AG08396 (cell line): ENCODE data around the gene PIEZO2.

Source experiments
- DNase-seq: peaks from one replicate; pipeline ENCODE4 v3.0.0; 2012; ENCODE audit warnings: low spot score, mixed read lengths

The PIEZO2 gene

DNA sequence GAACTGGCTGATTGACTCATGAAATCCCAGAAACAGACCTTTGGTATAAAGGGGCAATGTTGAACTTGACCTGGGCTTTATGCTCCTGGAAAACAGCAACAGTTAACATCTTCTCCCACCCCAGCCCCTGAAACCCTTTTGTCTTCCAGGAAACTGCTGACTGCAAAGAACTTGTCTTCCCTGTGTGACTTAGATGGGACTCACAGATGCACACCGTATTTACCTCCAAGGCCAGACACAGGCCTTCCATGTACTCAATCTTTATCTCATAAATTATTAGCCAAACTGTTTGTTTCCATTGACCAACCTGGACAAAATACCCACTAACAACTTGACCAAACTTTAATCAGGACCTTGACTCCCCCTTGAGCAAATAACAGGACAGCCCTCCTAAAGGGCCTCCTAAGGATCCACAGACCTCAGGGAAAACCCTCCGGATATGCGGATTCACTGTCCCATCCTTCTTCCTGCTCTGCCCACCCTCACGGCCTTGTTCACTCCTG, 36.3 kb downstream of the PIEZO2 start:
- no peak for DNase-seq

DNA sequence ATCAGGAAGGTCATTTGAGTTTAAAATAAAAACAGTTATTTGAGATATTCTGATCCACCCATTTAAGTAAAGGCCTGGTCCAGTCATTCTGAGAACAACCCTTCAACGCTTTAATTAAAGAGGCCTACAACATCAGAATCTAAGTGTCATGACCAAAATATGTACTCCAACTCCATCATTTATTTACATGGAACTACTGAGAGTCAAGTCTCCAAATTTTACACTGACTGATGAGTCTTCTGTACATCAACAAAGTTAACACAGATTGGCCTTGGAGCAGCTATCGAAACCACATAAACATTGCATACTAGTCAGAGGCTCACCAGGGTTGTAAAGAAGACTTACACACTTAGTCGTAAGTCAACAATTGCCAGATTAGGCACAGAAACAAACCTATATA, 37.1 kb downstream of the PIEZO2 start:
- no peak for DNase-seq

DNA sequence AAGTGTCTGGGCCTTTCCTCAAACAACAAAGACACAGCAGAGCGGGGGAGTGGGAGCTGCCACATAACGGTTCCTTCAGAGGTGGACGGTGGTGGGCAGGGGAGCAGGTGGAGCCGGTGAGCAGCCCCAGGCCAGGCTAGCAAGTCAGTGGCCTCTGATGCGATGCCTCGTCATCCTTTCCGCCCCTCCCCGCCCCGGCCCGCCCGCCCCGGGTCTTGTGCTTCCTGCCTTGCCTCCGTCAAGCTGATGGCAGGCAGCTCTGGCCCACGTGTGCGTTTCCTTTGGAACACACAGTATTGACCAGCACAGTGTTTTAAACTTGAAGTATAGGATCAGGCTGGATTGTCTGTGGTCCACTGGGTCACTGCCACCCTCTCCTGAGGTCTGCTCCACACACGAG, 38.9 kb downstream of the PIEZO2 start:
- DNase-seq: no peak

DNA sequence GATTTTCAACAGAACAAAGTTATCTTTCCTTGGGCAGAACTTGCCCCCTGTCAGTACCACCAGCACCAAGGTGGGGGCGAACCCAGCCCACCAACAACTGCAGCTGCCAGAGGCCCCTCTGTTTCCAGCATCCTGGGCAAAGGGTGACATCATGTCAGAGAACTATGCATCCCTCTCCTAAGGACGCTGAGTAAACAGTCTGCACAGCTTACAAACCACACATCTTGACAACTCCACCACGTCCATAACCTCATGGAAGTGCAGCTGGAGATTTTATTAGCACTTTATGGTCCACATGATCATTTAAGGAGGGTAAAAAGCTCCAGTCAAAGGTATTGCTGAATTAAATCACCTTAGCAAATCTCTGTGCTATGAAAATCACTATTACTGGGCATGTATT, 40.4 kb downstream of the PIEZO2 start:
- no peak for DNase-seq

DNA sequence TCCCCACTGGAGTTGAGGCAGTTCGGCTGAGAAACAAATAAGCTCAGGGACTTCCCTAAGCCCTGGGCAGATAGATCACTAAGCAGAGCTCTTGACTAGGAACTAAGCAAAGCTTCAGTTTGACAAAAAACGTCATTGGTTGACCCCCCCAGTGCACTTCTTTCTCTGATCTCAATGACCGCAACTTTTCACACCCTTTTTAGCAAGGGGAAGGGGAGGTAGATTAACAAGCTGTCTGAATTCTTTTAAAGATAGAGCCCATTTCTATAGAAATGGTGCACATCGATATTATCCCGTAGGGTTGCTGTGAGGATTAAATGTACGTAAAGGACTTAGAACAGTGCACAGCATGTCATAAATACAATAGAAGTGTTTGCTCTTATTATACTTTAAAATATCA, 42.5 kb downstream of the PIEZO2 start:
- no peak for DNase-seq

DNA sequence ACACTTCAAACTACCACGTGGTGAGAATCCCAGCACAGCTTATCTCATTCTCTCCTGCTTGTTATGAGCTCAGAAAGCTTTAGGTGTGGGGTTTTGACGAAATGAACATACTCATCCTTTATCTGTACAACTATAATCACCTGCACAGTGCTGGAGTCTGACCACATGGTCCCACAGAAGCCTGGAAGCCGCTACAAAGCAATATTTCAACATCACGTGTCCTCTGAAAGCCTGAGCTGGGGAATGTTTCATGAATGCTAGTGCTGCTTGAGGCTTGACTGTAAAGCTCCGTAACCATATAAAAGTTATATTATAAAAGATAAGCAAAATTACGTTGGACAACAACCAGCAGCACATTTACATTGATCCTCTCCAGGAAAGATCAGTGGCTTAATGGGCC, 43.9 kb downstream of the PIEZO2 start:
- no peak for DNase-seq

DNA sequence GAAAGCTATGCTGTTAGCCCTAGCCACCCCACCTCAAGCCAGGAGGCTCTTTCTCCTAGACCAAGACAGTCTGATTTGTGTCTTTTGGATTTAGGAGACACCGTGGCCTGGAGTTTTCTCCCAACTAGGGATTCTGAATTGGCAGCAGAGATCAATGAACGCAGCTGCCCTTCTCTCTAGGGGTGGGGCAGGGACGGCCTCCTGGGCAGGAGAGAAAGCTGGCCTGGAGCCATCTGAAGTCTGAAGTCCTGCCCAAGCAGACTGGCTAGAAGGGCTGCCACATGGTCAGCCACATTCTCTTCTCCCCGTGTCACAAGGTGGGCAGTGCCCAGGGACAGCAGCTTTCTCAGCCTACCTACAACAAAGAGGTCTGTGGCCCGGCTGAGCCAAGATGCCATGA, 45.1 kb downstream of the PIEZO2 start:
- no peak for DNase-seq

DNA sequence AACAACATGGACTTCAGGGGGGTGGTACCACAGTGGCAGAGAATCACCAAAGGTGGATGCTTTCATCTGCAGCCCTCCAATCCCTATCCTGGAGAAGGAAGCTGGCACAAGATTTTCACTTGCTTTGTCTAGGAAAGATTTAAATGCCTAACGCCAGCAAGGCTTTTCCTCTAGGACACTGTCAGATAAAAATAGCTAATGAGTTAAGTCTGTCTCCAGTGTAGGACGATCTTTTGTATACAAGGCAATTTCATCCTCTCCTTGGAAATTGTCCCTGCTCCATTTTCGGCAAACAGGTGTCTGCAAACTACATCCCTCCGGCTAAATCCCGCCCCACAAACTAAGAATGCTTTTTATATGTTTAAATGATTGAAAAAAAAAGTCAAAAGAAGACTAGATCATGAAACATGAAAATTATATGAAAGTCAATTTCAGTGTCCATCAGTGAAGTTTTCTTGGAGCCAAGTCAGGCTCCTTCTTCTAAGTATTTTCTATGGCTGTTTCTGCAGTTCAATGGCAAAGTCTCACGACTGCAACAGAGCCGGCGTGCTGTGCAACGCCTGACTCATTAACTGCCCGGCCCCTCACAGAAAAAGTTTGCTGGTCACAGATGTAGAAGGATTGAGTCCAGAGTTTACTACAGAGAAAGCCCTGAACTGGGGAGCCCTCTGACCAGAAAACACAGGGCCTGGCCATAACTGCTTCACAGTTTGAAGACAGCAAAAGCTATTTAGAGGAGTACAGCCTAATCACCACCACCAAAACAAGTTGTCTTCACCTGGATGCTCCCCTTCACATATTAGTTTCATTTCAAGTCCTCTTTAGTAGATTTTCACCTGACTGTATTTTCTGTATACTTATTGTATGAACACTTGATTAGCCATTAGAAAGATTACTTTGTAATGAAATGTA, 52.3 kb downstream of the PIEZO2 start:
- DNase-seq: no peak

DNA sequence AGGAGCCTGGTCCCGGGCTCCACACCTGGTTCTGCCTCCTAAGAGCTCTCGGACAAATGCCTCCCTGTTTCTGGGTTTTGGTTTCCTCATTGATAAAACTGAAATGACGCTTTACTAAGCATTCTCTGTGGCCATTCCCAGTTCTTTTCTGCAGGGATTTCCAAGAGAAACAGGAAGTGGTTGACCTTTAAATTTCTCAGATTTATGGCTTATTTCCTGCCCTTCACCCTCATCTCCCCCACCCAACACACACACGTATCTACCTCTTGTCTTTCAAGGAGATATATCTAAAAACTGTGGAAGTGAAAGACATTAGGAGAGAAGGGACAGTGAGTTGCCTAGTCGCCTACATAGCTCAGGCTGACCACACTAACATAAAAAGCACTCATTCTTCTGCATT, 53.0 kb downstream of the PIEZO2 start:
- DNase-seq: no peak

DNA sequence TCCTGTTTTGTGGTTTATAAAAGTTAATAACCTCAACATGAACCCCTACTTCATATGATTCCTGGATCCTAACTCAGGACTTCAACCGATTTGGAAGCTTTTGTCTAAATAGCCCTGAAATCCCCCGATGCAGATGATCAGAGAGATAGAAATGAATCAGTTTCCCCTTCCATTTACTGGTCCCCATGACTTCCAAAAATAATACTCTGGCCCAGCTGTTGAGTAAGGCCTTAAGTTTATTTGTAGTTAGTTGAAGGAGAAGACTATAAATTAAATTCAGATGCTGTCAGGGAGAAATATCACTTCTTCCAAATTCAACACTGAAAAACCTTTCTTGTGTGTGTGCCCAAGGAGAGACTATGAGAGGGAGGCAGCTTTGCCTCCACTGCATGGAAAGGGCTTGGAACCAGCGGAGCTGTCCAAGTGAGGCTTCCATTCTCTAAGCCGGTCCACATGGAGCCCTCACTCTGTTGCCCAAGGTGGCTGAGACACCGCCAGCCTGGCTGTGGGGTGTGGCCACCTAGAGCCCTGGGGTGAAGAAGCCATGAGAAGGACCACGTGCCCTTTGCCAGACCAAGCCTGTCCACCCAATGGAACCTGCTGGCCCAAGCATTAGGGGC, 53.6 kb downstream of the PIEZO2 start:
- no peak for DNase-seq

DNA sequence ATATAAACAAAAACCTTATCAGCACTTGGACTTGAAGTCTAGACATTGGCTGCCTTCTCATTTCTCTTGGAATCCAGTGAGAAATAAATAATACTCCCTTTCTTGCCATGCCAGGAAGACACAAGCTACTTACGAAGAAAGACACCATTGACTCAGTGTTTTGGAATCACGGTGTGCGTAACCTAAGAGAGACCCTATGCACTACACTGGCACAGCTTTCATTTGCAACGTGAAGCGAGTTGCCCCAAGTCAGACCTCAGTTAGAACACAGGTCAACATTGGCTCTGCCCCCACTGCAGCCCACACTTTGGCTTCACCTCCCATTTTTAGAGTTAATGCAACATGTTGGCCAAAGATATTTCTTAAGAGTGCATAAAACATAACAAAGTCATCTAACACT, 54.2 kb downstream of the PIEZO2 start:
- no peak for DNase-seq

DNA sequence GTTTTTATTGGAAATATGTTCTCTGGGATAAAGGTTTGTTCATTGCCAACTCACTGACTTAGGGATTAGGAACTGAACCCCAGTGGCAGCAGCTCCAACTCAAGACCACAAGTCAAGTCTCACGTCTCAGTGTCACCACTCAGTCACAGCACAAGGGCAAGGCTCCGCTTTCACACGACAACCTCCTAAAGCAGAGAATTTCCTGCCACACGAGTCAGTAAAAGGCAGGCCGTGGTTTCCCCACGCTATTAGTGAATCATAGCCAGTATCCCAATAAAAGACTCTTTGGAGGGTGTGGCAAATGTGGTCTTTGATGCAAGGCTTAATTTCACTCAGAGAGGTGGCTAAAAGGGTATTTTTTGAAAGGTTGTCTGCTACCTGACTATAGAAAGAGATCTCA, 57.6 kb downstream of the PIEZO2 start:
- DNase-seq: no peak

DNA sequence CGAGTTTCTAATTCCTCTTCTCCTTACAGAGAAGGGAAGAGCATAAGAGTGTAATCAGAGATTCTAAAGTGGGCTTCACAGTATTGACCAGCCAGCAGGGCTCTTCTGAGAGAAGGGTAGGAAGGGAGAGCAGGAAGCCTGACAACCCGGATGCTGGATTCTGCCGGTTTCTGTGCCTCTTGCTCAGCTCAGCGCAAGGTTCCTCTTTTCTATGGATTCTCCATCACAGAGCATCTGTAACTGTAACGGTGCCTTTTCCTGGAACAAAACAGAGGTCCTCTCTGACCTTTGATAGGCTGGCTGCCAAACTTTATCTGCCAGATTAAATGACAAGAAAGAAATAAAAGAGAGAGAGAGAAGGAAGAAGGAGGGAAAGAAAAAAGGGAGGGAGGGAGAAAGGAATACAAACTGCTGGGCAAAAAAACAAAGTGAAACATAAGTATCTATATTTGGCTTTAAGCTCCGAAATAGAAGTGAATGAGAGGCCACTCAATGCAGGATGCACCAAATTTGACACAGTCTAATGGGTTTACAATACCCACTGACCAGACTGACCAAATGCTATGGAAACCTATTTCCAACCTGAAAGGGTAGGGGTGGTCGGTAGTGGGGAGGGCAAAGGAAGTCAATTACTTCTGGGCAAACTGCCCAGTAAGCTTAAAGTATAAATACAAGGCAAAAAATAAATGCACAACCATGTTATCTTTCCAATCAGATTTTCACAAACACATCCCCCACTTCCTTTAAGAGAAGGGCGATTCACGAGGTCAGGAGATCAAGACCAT, 59.2 kb downstream of the PIEZO2 start:
- DNase-seq: no peak

DNA sequence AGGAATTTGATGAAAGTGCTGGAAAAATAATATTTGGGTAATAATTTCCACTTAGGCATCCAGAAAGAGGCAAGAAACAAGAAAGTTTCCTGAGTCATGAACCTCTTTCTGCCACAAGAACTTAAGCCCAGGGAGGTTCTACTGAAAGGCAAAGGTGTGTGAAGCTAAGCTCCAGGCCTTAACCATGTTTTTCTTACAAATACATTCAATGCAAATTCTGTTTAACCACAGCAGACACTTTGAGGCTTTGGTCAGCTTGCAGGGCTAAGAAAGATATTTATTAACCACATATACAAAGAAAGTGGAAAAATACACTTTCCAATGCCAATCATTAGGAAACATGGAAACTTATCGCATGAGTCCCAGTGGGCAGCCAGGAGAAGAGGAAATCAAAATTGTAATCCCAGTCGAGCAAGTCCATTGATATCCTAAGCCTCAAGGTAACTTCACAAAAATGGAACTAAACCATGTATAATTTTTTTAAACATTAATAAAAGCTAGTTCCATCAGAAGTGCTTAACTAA, 68.3 kb downstream of the PIEZO2 start:
- DNase-seq: no peak

DNA sequence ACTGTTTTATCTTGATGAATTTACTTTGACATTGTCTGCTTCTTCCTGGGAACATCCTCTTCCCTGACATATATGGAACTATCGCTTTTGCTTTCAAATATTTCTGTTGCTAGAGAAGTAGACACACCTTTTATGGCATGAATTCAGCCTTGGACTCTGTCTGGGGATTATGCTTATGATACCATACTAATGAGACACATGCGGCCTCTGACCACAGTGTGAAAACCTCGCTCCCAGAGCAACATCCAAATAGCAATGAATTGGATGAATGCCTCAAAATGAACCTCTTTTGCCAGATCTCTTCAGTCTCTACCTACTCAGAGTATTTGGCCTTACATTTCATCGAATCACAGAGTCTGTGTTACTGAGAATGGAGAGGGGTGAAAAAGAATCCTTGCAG, 70.9 kb downstream of the PIEZO2 start:
- no peak for DNase-seq

DNA sequence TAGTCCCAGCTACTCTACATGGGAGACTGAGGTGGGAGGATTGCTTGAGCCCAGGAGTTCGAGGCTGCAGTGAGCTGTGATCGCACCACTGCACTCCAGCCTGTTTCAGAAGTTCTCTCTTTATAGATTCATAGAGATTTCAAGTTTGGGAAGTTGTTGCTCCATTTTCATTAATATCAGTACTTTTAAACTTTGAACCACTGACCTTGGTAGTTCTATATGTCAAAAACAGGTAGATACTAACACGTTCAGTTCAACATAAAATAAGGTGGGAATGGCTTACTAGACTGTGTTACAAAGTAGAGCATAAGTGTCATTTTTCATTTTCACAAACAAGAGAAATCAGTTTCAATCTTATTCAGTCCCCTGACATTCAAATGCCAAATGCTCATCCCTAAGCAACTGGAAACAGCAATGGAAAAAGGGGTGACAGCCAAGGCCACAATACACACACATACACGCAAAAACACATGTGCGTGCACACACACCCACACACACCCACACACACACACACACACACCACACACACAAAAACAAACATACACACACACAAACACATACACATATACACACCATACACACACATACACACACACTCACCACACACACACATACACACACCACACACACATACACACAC, 71.7 kb downstream of the PIEZO2 start:
- no peak for DNase-seq

DNA sequence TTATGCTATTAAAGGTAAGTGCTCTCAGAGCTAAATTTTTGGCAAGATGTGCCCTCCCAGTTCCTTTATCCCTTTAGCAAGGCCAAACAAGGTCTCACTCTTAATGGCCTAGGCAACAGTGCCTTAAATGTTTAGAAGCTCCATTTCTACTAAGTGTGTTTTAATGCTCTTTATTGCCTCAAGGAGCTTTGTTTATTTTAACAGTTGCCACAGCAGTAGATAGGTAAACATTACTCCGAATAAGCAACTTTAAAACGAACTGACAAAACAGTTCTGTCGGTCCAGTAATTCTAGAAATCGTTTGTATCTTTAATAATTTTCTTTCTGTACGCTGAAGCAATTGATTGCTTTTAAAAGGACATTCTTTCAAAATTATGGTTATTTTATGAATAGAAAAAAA, 74.5 kb downstream of the PIEZO2 start:
- DNase-seq: no peak

DNA sequence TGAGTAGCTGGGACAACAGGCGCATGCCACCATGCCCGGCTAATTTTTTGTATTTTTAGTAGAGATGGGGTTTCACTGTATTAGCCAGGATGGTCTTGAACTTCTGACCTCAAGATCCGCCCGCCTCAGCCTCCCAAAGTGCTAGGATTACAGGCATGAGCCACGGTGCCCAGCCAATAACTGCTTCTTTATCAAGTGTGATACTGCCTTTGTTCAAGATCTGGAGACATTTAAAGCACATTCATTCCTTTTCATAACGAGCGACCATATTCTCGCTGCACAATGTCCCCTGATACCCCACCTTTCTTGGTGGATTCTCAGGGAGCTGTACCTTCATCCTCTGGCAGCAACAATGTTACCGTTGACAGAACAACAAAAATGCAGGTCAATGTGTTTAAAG, 75.4 kb downstream of the PIEZO2 start:
- no peak for DNase-seq

DNA sequence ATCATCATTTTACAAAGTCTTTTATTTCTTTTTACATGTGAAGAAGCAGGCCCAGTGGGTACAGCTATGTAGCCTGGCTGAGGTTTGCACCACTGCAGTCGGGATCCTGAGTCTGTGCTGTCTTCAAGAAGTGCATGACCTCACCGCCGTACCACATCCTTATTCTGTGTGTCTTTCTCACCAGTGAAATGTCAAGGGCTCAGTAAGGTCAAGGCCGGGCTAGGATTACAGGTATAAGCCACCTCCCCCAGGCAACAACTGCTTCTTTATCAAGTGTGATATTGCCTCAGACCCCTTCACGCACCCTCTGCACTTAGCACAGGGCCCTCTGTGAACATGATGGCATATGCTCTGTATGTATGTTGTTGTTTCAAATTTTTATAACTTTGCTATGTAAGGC, 76.7 kb downstream of the PIEZO2 start:
- no peak for DNase-seq

DNA sequence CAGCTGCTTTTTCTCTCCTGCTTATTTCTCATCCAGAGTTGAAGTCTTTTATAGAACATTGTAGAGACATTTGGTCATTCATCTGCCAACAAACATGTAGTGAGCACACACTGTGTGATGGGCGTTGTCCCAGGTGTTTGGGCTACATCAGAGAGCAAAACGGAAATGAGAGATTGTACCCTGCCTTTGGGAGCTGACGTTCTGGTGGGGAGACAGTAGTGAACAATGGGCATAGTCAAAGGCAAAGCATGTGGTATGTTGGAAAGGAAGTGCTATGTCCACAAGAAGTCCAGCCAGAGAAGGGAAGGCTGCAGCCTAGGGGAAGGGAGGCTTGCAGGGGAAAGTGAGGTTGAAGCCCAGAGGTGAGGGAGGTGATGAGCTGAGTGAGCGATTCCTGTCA, 78.1 kb downstream of the PIEZO2 start:
- DNase-seq: no peak

DNA sequence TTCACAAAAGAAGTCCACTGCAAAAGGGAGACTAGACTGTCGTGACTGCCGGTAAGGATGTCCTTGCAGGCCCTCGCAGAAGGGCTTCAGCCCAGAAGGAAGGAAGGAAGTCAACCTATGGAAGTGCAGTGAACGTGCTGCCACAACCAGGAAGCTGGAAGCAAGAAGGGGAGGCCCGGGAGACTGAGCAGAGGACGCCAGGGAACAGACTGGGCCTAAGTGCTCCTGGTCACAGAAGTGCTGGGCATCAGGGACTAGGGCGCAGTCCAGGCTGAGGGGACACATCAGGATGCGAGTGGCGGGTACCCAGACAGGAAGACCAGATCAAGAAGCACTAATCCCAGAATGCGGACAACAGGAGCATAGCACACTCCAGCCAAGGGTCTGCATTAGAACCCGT, 78.8 kb downstream of the PIEZO2 start:
- DNase-seq: no peak

DNA sequence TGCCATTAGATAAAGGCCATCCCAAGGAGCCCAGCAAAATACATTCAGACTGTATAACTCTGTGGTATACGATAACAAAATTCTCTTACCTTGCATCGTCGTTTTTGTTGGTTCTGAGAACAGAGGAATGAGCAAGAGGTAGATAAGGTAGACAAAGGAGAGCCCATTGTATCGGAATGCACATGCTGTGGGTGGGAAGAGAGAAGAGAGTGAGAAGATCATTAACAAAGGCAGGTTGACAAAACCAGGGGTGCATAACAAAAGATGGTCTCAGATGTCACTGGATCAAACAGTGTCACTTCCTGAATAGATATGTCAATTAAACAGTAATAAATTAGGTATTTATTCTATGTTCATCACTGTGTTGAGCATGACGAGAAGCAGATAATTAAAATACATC, 83.3 kb downstream of the PIEZO2 start:
- no peak for DNase-seq
